ENCODE results near the gene TCF25.

GRCh38 chr16:89899879-89900481 is 26.6 kb downstream of the TCF25 start:
- no peak for TF ChIP-seq POLR2A (IDR thresholded peaks at IDR 0.05; ENCODE audit: low read length)
- TF ChIP-seq GATA1 (IDR thresholded peaks at IDR 0.05; ENCODE audit: low read depth, low read length), result no peak

Data from erythroblast (primary cell).